ENCODE data around the gene RHBDD1.

GRCh38 chr2:226905718-226906117, 69.9 kb downstream of the RHBDD1 start:
- TF ChIP-seq POLR2AphosphoS5 (IDR thresholded peaks at IDR 0.05) (no peak), CTCF (IDR thresholded peaks at IDR 0.05) (no peak)
